OCI-LY1 (cell line): ENCODE data around the gene GZMM.

ENCODE experiments used
- CTCF ChIP-seq: fragments of 200-600 bp; sonication (generic), shearing (Covaris generic); IDR thresholded peaks from 2 replicates; pipeline ENCODE4 v1.5.1; 2017; ENCODE audit warnings: mild to moderate bottlenecking, antibody characterized with exemption, low read length, moderate library complexity, mixed read lengths
- EZH2 ChIP-seq: fragments of 200-600 bp; sonication (generic), shearing (Covaris generic); IDR thresholded peaks from 2 replicates; pipeline ENCODE4 v1.8.0; 2017; ENCODE audit warnings: borderline replicate concordance, mixed run types, mild to moderate bottlenecking, antibody characterized with exemption, low read length, moderate library complexity, mixed read lengths

GRCh38 chr19:501646-502045 lies 42.2 kb upstream of the GZMM start:
- TF ChIP-seq CTCF (no peak), EZH2 (no peak)
